Subcutaneous abdominal adipose tissue (tissue), 5 donors: ENCODE data around the gene RBM28.
A peak's percentile ranks its signal among the peaks of the same experiment; 100 is the strongest.

Source experiments
- H3K27ac ChIP-seq: one replicate; pipeline ENCODE4 v1.7.0; 2013; ENCODE audit warnings: low read depth, mild to moderate bottlenecking, inconsistent platforms, low read length, moderate library complexity
- H3K27me3 ChIP-seq, 5 donors: one replicate each; pipeline ENCODE4 v1.7.0; 2013; ENCODE audit warnings: low read length in 5 of 5, inconsistent platforms in 1 of 5; ENCODE audit not compliant: control insufficient read depth in 5 of 5, insufficient read depth in 4 of 5
- H3K36me3 ChIP-seq, 5 donors: one replicate each; pipeline ENCODE4 v1.7.0; 2013; ENCODE audit warnings: low read length in 5 of 5; ENCODE audit not compliant: control insufficient read depth in 5 of 5, insufficient read depth in 5 of 5
- H3K4me1 ChIP-seq, 5 donors: one replicate each; pipeline ENCODE4 v1.7.0; 2013; ENCODE audit warnings: low read length in 5 of 5, mild to moderate bottlenecking in 3 of 5, moderate library complexity in 1 of 5; ENCODE audit not compliant: control insufficient read depth in 5 of 5, insufficient read depth in 5 of 5
- H3K4me3 ChIP-seq, 5 donors: one replicate each; pipeline ENCODE4 v1.7.0; 2013; ENCODE audit warnings: low read length in 5 of 5, low read depth in 1 of 5
- H3K9ac ChIP-seq, 5 donors: one replicate each; pipeline ENCODE4 v1.7.0; 2013; ENCODE audit warnings: low read length in 5 of 5, mild to moderate bottlenecking in 4 of 5, moderate library complexity in 3 of 5
- H3K9me3 ChIP-seq, 5 donors: one replicate each; pipeline ENCODE4 v1.7.0; 2013; ENCODE audit warnings: low read length in 5 of 5; ENCODE audit not compliant: control insufficient read depth in 5 of 5
- donor health status: healthy.
- donor health status: healthy.
- donor health status: healthy.
- donor health status: healthy.
- donor health status: healthy.

Gene RBM28

DNA sequence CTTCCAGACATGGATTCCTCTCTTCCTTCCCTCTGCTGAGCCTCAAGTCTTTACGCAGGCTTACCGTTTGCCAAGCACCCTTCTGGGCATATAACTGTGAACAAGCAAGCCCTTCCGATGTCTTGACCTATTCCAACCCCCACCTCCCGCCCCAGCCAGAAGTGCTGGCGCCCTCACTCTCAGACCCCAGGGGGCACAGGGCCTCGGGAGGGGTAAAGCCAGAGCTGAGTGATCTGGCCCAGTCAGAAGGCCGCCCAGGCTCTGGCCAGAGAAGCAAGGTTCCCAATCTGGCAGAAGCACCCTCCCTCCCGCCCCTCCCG lies 16.6 kb upstream of the RBM28 start:
- peaks cover 2 to 59% (median 49%) of the 10 kb centered on the region in 5 donors for H3K4me1 ChIP-seq

GRCh38 chr7:128359939-128360338 lies 16.2 kb upstream of the RBM28 start:
- Histone ChIP-seq H3K9me3 (no peaks in the 10 kb centered on the region), H3K27me3 (peaks cover 0 to 7% (median 0%) of the 10 kb centered on the region in 5 donors), H3K27ac (peak overlapping the region; percentile 67), H3K4me1 (peaks cover 2 to 59% (median 49%) of the 10 kb centered on the region in 5 donors), H3K9ac (peak overlapping the region in 1 of 5 donors; percentile 73), H3K36me3 (peaks cover 0 to under 1% (median 0%) of the 10 kb centered on the region in 5 donors), H3K4me3 (peak overlapping the region in 2 of 5 donors; percentile 38 to 72)

More for the DNA sequence above, 16.6 kb upstream of the RBM28 start:
- peak overlapping the region in 4 of 5 donors; percentile 38 to 80 (median 66) for H3K4me3 ChIP-seq
- peaks cover 0 to 7% (median 0%) of the 10 kb centered on the region in 5 donors for H3K27me3 ChIP-seq
- peak overlapping the region; percentile 67 for H3K27ac ChIP-seq
- H3K36me3 ChIP-seq, result no peaks in the 10 kb centered on the region
- H3K9me3 ChIP-seq, result no peaks in the 10 kb centered on the region
- H3K9ac ChIP-seq, result peak overlapping the region in 1 of 5 donors; percentile 73

DNA sequence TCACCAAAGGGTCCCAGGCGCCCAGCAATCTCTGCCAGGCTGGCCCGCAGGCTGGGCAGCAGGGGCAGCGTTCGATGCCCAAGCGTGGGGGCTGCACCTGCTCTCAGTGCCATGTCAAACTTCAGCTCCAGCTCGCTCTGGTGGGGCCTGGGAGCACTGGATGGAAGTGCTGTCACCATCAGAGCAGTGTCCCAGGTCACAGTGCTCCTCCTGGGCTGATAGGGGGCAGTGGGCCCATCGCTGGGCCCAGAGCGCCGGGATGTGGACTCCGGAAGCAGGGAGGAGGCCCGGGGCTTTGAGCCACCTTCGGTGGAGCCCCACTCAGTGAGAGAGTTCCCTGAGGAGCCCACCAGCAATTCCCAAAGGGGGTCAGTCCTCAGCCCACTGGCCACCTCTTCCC lies 15.6 kb upstream of the RBM28 start:
- H3K4me1 ChIP-seq, result peaks cover 2 to 59% (median 49%) of the 10 kb centered on the region in 5 donors
- H3K36me3 ChIP-seq, result peaks cover 0 to 3% (median 0%) of the 10 kb centered on the region in 5 donors
- H3K27me3 ChIP-seq, result peaks cover 0 to 7% (median 0%) of the 10 kb centered on the region in 5 donors
- no peak overlapping the region for H3K27ac ChIP-seq
- H3K9me3 ChIP-seq, result no peaks in the 10 kb centered on the region
- H3K9ac ChIP-seq, result no peak overlapping the region
- no peak overlapping the region for H3K4me3 ChIP-seq

DNA sequence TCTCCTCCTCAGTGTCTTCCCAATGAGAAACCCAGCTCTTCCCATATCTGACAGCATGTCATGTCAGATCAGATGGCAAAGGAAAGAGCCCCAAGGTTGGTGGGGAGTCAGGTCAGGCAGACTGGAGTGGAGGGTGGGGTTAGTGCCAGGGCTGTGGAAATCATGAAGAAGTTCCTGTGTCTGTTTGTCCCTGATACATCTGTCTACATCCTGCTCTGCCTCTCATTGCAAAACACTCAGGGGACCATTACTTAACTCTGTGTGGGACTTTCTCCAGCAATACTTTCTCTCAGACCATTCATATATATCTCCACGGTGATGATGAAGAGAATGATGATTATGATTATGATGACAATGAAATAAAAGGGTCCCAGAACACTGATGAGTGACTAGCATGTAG lies 14.5 kb upstream of the RBM28 start:
- Histone ChIP-seq H3K4me1 (peaks cover 2 to 59% (median 49%) of the 10 kb centered on the region in 5 donors), H3K36me3 (peaks cover 0 to 3% (median 0%) of the 10 kb centered on the region in 5 donors), H3K27ac (peak overlapping the region; percentile 19), H3K9ac (no peak overlapping the region), H3K27me3 (peaks cover 0 to 9% (median 0%) of the 10 kb centered on the region in 5 donors), H3K9me3 (no peaks in the 10 kb centered on the region), H3K4me3 (no peak overlapping the region)

GRCh38 chr7:128357217-128357613 lies 13.5 kb upstream of the RBM28 start:
- Histone ChIP-seq H3K36me3 (peaks cover 0 to 3% (median 0%) of the 10 kb centered on the region in 5 donors), H3K9ac (no peak overlapping the region), H3K4me1 (peaks cover 2 to 61% (median 54%) of the 10 kb centered on the region in 5 donors), H3K9me3 (no peaks in the 10 kb centered on the region), H3K27me3 (peaks cover 0 to 4% (median 0%) of the 10 kb centered on the region in 5 donors), H3K27ac (no peak overlapping the region), H3K4me3 (peak overlapping the region in 1 of 5 donors; percentile 8)

GRCh38 chr7:128356546-128357216 lies 13.0 kb upstream of the RBM28 start:
- Histone ChIP-seq H3K27ac (no peak overlapping the region), H3K4me1 (peaks cover 2 to 57% (median 50%) of the 10 kb centered on the region in 5 donors), H3K27me3 (peaks cover 0 to 3% (median 0%) of the 10 kb centered on the region in 5 donors), H3K36me3 (peaks cover 0 to 3% (median 0%) of the 10 kb centered on the region in 5 donors), H3K4me3 (no peak overlapping the region), H3K9me3 (no peaks in the 10 kb centered on the region), H3K9ac (no peak overlapping the region)

DNA sequence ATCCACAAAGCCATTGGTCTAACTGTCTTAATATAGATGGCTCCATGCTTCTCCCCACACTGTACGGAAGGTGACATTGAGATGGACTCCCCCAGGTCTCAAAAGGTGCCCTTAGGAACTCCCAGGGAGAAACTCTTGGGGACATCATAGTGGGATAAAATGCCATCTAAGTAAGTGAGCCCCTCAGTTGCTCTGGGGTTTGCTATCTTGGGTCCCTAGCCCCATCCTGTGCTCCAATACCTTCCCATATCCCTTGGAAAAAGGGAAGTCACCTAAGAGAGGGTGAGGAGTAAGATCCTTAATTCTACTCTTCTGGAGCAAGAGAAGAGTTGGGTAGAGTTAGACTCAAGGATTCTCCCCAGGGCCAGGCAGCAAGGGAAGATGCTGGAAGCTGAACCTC lies 9.9 kb upstream of the RBM28 start:
- peaks cover 0 to 3% (median 0%) of the 10 kb centered on the region in 5 donors for H3K27me3 ChIP-seq

DNA sequence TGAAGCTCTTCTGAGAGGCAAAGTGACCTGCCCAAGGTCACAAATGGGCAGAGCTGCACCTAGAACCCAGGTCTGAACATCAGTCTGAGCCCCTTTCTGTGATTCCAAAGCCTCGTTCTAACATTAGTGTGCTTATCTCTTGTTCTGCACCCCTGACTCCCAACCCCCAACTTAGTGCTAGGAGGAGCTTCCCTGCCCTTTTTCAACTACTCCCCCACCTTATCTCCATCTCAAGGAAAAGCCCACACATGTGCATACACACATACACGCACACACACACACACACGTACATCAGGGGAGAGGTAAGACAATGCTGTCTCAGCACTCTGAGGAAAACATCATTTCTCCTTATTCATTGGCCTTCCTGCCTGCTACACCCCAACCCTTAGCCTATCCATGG lies 9.5 kb upstream of the RBM28 start:
- Histone ChIP-seq H3K9ac (no peak overlapping the region), H3K36me3 (peaks cover 0 to 3% (median 0%) of the 10 kb centered on the region in 5 donors), H3K9me3 (no peaks in the 10 kb centered on the region), H3K4me3 (no peak overlapping the region), H3K27ac (no peak overlapping the region), H3K27me3 (peaks cover 0 to 3% (median 0%) of the 10 kb centered on the region in 5 donors), H3K4me1 (peaks cover 0 to 35% (median 25%) of the 10 kb centered on the region in 5 donors)

More for the DNA sequence above, 9.9 kb upstream of the RBM28 start:
- Histone ChIP-seq H3K36me3 (peaks cover 0 to 3% (median 0%) of the 10 kb centered on the region in 5 donors), H3K4me1 (peaks cover 0 to 39% (median 30%) of the 10 kb centered on the region in 5 donors), H3K4me3 (no peak overlapping the region), H3K9me3 (no peaks in the 10 kb centered on the region), H3K27ac (no peak overlapping the region), H3K9ac (no peak overlapping the region)

DNA sequence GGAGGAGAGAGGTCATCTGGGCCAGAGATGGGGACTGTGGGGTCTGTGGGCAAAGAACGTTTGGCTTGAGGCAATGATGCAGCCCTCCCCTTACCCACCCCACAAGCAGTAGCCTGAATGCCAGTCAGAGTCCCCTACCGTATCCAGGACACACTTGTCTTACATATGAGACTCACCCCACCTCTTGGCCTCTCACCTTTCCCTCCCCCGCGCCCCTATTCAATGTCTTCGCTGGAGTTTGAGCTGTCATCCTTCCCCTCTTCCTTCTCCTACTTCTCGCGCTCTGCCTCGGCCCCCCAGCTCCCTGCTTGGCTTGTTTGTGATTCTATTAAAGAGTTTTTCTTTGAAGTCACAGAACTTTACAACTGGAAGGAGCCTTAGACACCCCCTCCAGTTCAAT lies 8.9 kb upstream of the RBM28 start:
- peaks cover 0 to 3% (median 0%) of the 10 kb centered on the region in 5 donors for H3K27me3 ChIP-seq

DNA sequence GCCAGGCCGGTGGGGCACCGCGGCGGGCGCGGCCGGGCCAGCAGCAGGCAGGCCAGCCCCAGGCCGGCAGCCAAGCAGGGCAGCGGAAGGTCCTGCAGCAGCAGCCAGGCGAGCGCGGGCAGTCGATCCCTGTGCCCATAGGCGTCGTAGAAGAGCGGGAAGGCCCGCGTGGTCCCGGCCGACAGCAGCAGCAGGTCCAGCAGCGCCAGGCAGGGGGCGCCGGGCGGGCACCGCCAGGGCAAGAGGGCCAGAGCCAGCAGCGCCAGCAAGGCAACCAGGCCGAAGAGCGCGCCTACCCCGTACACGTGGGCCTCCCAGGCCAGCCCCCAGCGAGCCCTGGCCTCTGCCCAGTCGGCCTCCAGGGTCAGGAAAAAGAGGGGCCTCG lies 8.4 kb upstream of the RBM28 start:
- peaks cover 0 to 3% (median 0%) of the 10 kb centered on the region in 5 donors for H3K36me3 ChIP-seq
- no peak overlapping the region for H3K27ac ChIP-seq
- H3K4me1 ChIP-seq, result peaks cover 0 to 24% (median 15%) of the 10 kb centered on the region in 5 donors
- no peaks in the 10 kb centered on the region for H3K9me3 ChIP-seq
- peak overlapping the region in 2 of 5 donors; percentile 44 to 51 for H3K9ac ChIP-seq
- peak overlapping the region in 2 of 5 donors; percentile 6 to 45 for H3K4me3 ChIP-seq
- H3K27me3 ChIP-seq, result peaks cover 0 to 3% (median 0%) of the 10 kb centered on the region in 5 donors

More for the DNA sequence above, 8.9 kb upstream of the RBM28 start:
- Histone ChIP-seq H3K4me3 (peak overlapping the region in 1 of 5 donors; percentile 45), H3K27ac (no peak overlapping the region), H3K9ac (peak overlapping the region in 2 of 5 donors; percentile 44 to 51), H3K36me3 (peaks cover 0 to 3% (median 0%) of the 10 kb centered on the region in 5 donors), H3K9me3 (no peaks in the 10 kb centered on the region), H3K4me1 (peaks cover 0 to 29% (median 20%) of the 10 kb centered on the region in 5 donors)
